NCI-H128 (cell line): ENCODE results near the gene ABHD16B.

ENCODE experiments used
- DNase-seq: peaks from one replicate; lab custom pipeline; 2025; ENCODE audit not compliant: unreplicated experiment; lab: John Stamatoyannopoulos, UW

Gene ABHD16B

DNA sequence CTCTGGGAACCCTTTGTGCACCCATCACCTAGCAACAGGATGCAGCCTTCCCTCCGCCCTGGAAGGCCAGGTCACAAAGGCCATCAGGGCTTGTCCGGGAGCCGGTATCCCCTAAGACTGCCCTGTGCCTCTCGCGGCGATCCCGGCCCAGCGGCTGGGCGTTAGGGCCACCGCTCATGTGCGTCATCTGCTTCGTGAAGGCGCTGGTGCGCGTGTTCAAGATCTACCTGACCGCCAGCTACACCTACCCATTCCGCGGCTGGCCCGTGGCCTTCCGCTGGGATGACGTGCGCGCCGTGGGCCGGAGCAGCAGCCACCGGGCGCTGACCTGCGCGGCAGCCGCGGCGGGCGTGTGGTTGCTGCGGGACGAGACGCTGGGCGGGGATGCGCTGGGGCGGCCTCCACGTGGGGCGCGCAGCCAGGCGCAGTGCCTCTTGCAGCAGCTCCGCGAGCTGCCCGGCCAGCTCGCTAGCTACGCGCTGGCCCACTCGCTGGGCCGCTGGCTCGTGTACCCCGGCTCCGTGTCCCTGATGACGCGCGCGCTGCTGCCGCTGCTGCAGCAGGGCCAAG is at the start of gene ABHD16B:
Gene ABHD16B (plus strand): TSS at position 134 of the 570 bp plus-strand sequence. CDS start 43 bp downstream, at position 177.
- no peak for DNase-seq

DNA sequence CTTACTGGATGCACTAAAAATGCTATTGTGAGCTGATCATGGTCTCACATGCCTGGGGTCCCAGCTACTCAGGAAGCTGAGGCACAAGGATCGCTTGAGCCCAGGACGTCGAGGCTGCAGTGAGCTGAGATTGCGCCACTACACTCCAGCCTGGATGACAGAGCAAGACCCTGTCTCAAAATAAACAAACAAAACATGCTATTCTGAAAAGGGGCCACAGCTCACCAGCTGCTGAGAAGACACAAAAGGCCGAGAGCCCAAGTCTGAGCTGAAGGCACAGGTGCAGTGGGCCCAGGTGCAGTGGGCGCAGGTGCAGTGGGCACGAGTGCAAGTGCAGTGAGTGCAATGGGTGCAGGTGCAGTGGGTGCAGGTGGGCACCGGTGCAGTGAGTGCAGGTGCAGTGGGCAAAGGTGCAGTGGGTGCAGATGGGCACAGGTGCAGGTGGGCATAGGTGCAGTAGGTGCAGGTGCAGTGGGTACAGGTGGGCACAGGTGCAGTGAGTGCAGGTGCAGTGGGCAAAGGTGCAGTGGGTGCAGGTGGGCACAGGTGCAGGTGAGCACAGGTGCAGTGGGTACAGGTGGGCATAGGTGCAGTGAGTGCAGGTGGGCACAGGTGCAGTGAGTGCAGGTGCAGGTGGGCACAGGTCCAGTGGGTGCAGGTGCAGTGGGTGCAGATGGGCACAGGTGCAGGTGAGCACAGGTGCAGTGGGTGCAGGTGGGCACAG is 46.2 kb upstream of the ABHD16B start:
- DNase-seq, result no peak

DNA sequence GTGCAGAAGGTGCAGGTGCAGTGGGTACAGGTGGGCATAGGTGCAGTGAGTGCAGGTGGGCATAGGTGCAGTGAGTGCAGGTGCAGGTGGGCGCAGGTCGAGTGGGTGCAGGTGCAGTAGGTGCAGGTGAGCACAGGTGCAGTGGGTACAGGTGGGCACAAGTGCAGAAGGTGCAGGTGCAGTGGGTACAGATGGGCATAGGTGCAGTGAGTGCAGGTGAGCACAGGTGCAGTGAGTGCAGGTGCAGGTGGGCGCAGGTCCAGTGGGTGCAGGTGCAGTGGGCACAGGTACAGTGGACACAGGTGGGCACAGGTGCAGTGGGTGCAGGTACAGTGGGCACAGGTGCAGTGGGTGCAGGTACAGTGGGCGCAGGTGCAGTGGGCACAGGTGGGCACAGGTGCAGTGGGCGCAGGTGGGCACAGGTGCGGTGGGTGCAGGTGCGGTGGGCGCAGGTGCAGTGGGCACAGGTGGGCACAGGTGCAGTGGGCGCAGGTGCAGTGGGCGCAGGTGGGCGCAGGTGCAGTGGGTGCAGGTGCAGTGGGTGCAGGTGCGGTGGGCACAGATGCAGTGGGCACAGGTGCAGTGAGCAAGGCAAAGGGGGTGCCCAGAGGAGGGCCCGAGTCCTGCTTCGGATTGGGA is 45.6 kb upstream of the ABHD16B start:
- DNase-seq, result no peak

DNA sequence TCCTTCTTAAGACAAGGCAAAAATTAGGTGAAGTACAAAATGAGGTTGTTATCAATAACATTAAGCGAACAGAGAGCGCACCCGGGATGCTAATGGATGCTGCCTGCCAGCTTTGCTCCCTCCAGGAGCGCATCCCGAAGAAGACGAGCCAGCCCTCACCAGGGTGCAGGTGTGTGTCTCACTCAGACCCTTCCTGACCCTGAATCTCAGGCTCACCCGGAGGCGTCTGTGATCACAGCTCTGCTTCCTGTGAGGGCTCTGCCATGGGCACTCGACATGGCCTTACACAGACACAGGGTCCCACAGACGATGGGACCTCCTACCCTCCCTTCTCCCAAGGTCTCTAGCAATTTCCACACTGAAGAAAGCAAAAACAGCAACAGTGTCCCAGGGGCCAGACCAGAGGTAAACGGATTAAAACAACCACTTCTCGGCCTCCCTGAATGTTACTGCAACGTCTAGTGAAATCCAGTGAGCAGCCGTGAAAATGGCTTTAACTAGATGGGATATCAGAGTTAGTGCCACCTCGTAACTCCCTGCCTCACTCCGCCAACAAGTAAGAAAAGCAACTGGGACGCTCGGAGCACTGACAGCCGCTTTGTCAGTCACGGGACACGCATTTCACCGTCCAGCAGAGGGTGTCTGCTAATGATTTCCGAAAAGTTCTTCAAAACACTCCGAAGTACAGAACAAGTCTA is 41.9 kb upstream of the ABHD16B start:
- DNase-seq, result no peak

DNA sequence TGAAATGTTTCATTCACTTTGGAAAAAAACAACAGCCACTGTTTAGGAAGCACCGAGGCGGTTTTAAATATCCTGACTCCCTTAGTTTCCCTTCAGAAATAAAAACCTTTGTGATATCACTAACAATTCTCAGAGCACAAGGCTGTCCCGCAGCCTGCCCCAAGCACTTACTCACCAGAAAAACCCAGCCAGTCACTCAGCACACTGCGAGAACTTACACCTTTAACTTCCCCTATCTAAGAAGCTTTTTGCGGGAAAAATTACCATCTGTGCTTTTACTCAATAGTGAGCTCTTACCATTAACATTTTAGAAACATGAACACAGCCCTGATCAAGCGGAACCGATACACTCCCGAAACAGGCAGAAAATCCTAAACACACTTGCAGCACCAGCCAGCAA is 39.5 kb upstream of the ABHD16B start:
- no peak for DNase-seq

DNA sequence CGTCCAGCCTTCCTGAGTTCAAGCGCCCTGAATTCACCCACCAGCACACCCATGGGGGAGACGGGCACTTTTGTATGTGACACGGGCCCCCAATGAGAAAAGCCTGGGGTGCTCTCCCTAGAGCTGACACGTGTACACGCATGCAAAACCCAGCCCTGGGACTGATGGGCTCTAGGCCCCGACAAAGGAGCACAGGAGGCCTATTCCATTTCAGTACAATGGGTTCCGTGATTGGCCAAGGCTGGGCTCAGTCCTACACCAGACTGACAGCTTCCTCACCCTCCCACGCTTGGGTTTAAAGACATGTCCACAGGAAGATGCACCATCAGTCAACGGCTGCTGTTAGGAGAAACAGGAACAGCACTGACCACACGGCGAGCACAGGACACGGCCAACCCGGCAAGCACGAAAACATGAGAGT is 39.0 kb upstream of the ABHD16B start:
- DNase-seq, result no peak

DNA sequence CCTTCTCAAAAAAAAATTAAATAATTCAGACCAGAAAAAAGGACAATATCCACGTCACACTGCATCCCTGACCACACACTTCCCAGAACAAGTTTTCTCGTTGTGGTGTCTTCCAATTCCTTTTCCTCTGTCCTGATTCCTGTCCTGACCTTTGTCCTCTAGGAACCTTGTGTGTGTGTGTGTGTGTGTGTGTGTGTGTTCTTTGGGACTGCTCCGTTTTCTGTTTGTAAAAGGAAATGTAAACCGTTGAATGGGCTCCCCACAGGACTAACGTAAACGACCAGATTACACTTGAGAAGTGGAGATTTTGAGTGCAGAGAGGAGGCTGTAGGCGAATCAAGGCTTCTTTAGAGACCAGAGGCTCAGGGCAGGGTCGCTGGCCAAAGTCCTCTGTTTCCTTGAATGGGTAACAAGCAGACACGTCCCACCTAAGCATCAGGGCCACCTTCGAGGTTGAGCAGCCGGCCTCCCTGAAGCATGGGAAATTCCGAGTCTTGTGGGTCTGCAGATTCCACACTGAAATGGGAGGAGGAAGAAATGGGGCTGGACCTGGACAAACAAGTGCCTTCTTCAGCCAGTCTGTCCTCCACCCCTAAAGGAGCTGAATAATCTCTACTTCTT is 37.5 kb upstream of the ABHD16B start:
- DNase-seq, result no peak

DNA sequence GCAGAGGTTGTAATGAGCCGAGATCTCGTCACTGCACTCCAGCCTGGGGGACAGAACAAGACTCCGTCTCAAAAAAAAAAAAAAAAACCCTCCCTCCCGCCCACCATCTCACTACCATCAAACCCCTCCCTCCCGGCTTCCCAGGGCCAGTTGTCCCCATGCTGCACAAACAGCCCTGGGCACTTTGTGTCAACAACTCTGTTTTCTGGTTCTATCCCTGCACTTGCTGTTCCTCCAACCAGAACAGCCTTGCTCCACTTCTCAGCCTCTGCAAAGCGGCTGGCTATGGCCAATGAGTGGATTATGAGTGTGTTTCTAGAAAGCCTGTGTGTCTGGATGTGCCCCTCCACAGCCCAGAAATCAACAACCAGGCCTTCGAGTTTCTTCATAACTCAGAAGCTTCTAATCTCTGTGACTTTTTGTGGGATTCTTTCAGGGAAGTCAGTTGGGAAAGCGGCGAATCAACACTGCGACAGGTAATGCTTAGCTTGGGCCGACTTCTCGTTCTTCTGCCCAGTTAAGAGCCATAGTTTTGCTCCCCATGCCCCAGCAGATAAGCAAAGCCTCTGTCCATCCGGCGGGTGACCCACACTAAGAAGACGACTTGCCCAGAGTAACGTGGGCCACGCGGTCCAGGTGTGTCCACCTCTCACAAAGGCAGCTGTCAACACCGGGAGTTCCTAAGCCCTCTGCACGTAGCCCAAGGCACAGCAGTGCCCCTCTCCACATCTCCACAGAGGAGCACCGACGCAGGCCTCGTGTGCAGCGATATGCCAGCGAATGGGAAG is 35.8 kb upstream of the ABHD16B start:
- no peak for DNase-seq

DNA sequence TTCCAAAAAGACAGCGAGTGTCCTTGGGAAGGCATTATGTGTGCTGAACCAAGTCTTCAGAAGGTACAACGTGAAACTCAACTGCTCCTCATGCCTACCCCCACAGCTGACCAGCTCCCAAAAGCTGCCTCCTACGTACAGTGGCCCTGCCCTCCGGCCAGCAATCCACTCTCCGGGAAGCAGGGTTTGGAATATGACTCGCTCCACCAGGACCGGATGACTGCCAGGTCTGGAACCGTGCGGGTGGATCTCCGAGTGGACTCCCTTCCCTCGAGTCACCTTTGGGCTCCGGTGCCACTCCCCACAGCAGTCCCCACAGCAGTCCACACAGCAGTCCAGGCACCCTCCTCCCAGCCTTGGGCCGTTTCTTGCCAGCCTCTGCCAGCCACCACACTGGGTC is 34.5 kb upstream of the ABHD16B start:
- DNase-seq, result no peak

DNA sequence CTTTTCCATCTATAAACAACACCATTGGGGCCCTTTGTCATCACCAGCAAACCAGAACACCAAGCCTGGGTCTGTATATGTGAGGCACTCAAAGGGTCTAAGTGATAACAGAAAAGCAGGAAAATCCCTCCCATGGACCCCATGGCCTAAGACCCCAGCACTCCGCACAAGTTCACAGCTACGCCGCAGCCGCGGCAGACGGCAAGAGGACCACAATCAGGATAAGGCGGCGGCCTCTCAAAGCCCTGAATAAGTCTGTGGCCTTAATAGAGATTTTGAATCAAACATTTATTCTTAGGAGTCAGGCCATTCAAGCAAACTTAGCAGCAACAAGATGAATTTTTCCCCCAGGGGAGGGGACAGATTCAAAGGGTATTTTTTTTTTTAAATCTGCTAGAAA is 33.2 kb upstream of the ABHD16B start:
- no peak for DNase-seq

DNA sequence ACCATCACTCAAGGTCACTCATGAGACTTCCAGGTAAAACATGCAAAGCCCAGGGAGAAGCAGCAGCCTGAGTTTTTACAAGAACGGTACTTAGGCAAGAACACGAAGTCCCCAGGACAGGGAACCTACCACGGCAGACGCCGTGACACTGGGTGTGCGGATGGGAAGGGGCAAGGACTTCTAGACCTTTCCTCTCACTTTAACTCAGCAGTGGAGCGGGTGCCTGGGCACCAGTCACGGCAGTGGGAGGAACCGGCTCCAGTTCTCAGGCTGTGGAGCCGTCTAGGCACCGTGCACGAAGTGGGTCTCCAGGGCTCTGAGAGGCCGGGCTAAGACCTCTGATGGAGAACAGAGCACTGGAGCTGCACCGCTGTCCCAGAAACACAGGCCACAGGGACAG is 32.8 kb upstream of the ABHD16B start:
- no peak for DNase-seq

DNA sequence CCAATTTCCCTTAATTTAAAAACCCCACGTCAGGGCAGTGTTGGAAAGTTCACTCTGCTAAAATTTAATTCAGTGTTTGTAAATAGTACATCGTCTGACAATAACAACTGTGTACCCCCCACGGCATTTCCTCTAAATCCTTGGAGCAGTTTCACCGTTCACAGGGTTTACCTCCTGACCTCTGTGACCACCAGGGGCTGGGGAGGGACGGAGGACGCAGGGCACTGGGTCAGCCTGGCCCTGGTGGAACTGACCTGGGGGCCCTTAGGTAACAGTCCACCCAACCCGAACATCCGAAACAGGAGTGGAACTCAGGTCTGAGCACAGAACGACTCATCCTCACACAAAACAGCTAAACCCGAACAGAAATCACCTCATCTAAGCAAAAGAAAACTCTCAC is 32.3 kb upstream of the ABHD16B start:
- DNase-seq, result no peak

DNA sequence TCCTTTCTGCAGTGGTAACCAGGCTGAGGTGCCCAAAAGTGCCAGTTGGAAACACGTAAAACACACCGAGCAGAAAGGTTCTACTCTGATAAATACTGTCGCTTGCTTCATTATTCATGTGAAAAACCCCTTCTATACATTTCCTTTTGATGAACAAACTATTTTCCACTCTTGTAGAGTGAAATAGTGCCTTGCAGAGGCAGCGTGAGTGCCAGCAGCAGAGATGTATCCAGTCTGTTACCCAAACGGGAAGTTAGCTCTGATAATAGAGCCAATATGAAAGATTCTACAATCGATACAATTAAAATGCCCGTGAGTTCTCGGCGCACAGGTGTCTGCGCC is 31.7 kb upstream of the ABHD16B start:
- no peak for DNase-seq

DNA sequence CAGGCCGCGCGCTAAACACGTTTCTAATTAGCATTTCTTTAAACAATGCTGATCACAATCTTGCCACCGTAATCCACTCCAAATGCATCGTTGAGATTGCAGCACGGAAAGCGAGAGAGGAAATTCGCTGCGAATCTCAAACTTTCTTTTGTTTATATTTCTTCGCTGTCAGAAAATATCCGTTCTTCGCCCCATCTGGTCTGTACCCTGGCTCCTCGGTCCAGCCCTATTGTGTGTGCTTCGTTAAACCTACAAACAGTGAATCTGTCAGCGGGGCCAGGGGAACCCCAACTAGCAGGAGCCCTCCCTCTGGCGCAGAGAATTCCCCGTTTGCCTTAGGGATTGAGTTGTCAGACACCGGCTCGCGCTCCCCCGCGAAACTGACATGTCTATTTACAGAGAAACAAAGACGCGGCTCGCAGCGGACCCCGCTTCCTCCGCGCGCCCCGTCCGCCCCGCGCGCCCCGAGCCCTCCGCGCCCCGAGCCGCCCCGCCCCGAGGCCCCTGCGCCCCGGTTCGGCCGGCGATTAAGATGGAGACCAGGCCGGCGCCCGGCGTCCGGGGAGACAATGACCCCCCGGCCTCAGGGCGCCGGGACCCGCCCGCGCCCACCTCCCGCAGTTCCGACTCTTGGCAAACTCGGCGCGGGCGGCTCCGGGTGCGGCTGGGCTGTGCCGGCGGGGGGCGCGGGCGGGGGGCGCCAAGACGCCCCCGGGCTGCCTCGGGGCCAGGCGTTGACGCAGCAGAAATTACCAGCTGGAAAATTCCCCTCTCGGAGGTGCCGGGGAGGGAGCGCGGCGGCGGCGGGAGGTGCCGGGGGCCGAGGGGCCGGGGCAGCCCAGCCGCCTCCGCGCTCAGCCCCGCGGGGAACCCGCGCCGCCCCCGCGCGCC is 31.1 kb upstream of the ABHD16B start:
- DNase-seq, result peak; percentile 35

DNA sequence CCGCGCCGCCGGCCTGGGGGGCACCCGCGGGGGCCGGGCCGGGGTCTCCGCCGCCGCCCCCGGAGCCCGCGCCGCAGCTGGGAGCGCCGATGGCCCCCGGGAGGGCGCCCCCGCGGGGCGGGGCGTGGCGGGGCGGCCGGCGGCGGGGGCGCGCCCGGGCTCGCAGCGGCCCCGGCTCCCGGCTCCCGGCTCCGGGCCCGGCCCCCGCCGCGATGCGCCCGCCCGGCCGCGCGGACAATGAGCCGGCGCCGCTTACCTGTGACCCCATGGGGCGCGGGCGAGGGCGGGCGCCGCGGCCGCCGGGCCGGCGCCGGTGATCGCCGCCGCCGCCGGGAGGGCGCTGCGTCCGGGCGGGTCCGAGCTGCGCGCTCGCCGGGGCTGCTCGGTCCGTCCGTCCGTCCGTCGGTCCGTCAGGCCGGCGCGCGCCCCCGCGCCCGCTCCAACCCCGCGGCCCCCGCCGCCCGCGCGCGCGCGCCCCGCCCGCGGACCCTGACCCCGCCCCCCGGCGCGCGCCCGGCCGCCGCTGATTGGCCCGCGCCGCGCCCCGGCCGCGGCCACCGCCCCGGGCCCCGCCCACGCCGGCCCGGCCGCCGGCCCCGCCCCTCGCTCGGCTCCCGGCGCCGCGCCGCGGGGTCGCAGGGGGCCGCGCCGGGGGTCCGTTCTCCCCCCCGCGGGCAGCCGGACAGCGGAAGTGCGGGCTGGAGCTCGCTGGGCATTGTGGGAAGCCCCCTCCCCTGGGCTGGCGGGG is 30.3 kb upstream of the ABHD16B start, which contains the start of gene ZBTB46:
Gene ZBTB46 (minus strand): TSS at position 424 of the 748 bp plus-strand sequence. CDS start 40,507 bp downstream, outside the sequence.
- peak; percentile 7 for DNase-seq

DNA sequence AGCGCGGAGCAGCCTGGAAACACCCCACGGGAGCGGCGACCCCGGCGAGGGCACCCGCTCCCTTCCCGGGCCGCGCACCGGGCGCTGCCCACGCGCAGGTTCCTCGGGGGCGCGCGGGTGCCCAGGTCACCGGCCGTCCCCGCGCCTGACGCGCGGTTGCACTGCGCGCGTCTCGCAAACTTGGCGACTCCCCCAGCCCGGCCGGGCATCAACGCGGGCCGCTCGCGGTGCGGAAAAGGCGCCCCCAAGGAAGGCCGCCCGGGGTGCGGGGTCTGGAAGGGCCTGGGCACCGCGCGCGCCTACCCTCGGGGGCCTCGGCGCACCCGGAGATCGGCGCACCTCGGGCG is 29.7 kb upstream of the ABHD16B start:
- DNase-seq, result no peak

DNA sequence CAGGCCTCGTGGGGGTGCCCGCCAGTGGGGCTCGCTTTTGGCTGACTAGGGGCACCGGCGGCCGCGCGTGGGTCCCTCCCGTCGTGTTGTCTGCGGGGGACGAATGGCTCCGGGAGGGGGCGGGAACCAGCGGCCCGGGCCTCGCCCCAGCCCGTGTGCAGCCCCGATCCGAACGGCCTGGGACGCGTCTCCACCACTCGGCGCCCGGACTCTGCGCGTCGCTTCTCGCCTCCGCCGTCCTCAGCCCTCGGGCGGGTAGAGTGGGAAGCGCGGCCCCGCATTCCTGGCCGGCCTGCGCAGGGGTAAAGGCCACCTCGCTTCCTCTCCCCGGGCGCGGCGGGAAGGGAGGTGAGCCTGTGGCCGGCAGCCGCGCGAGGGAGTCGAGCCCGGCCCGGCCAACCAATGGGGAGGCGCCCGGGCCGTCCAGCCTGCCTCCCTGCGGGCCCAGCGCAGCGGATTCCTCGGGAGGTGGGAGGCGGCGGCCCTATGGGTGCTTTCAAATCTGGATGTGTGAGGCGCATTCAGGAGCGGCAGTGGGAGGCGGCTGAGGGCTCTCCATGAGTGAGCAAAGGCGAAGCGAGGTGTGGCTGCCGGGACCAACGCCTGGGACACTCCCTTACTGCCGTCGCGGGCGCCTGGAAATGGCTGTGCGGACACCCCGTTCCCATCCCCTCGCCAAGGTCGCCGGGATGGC is 29.2 kb upstream of the ABHD16B start:
- DNase-seq, result no peak

DNA sequence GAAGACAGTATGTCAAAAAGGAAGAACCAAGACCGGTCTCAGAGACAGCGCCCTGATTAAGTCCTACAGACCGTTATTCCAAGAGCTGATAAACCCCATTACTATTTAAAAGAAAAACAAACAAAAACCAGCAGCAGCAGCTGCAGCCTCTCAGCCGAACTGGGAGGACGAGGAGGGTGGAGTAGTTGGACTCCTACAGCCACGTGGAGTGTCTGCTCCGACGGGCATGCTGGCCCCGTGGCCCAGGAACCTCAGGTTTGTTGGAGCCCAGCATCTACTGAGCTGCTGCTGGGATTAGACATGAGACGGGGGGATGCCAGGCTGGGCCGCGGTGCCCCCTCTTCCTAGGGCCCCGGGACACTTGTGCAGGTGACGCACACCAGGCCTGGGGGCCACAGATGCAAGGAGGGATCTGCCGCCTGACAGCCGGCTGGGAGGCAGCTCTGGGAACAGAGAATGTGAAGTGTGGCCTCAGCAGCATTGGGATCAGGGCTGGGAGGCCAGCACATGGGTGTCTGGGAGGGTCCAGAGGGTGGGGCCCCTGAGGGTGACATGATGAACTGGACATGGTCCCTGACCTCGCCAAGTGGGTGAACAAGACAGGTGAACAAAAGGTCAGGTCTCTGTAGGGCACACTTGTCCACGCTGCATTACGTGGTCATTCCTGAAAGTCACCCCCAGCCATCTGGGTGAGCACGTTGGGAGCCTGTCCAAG is 27.4 kb upstream of the ABHD16B start:
- no peak for DNase-seq
